ENCODE results near the gene ZNF793.

ZNF793 gene

GRCh38 chr19:37565370-37565669 is 58.6 kb downstream of the ZNF793 start:
- no peak for DNase-seq (ENCODE audit: low spot score)

- DNase-seq (ENCODE audit: low spot score) = no peak
Measured at GRCh38 chr19:37572203-37572602, 65.5 kb downstream of the ZNF793 start.

GRCh38 chr19:37583340-37583739 is 76.6 kb downstream of the ZNF793 start:
- no peak for DNase-seq (ENCODE audit: low spot score)
